Small intestine (tissue), 16 donors: ENCODE data around the gene CD84. TPM values are rescaled to one million over a fixed set of nuclear protein-coding genes. Genes with fewer than 3 reads are reported as not detected.
"Not testable (repeated sequence)": the region's sequence is repeated elsewhere in the genome, so short reads cannot be mapped to it uniquely, and the experiment has no call there.

Source experiments
- DNase-seq, 2 donors: peaks; one replicate each; pipeline versions ENCODE4 v3.0.0 to v3.0.0-alpha.2; 2013
- FAIRE-seq: peaks from 2 replicates; lab custom pipeline; 2012; peaks lifted over from hg19 to GRCh38; lab: Jason Lieb, UNC
- H3K27ac ChIP-seq, 3 donors: one replicate each; pipeline ENCODE4 v1.5.1; 2013; ENCODE audit warnings: low read length in 2 of 3, mild to moderate bottlenecking in 2 of 3, control low read depth in 1 of 3, inconsistent platforms in 1 of 3, low read depth in 1 of 3, moderate library complexity in 1 of 3
- H3K27me3 ChIP-seq, 3 donors: one replicate each; pipeline ENCODE4 v1.6.1; 2013; ENCODE audit warnings: low read length in 3 of 3, inconsistent platforms in 1 of 3; ENCODE audit not compliant: control insufficient read depth in 3 of 3, insufficient read depth in 3 of 3
- H3K36me3 ChIP-seq, 3 donors: one replicate each; pipeline ENCODE4 v1.6.1; 2013; ENCODE audit warnings: low read length in 3 of 3, inconsistent platforms in 1 of 3, low read depth in 1 of 3, mild to moderate bottlenecking in 1 of 3, moderate library complexity in 1 of 3; ENCODE audit not compliant: control insufficient read depth in 3 of 3, insufficient read depth in 2 of 3
- H3K4me1 ChIP-seq, 3 donors: one replicate each; pipeline ENCODE4 v1.6.1; 2013; ENCODE audit warnings: low read length in 2 of 3, inconsistent platforms in 1 of 3, low read depth in 1 of 3, mild to moderate bottlenecking in 1 of 3, moderate library complexity in 1 of 3; ENCODE audit not compliant: control insufficient read depth in 3 of 3, insufficient read depth in 2 of 3
- H3K4me3 ChIP-seq, 3 donors: one replicate each; pipeline ENCODE4 v1.5.1; 2013; ENCODE audit warnings: low read length in 3 of 3, control low read depth in 1 of 3, inconsistent platforms in 1 of 3, low read depth in 1 of 3, mild to moderate bottlenecking in 1 of 3, moderate library complexity in 1 of 3
- H3K9me3 ChIP-seq, 2 donors: one replicate each; pipeline ENCODE4 v1.6.1; 2013; ENCODE audit warnings: low read depth in 1 of 2, low read length in 1 of 2; ENCODE audit not compliant: control insufficient read depth in 2 of 2, insufficient read depth in 1 of 2
- WGBS, 3 donors: extraction: QIAGEN DNeasy Blood & Tissue Kit; methylation state at CpG; one replicate each; pipeline ENCODE4 v1.1.7; 2013; 5-methylcytosine and 5-hydroxymethylcytosine counted together
- long read RNA-seq, 10 donors: transcript quantifications; one replicate each; lab custom pipeline, GENCODE V29; 2026
- polyA plus RNA-seq, 4 donors: library from polyadenylated mRNA; stranded (reverse) in 3 of 4; unstranded in 1 of 4; fragments of 200-250 nt in 3 of 4; fragments of 120-200 nt in 1 of 4; gene quantifications; one replicate each; pipeline versions ENCODE4 v1.2.1 to v1.2.3, GENCODE V29; 2013
- donor health status: healthy with polysubstance abuse.
- donor health status: control.
- donor health status: control.
- donor health status: Bipolar disorder and iron deficiency.
- donor health status: healthy.

CD84 gene
- 1 to 10 TPM in 1 of 4 donors, under 1 TPM in 3; 0.22 to 1.5 (median 0.60) TPM for polyA plus RNA-seq
- long read RNA-seq, donor 1 = 0 reads
- long read RNA-seq, donor 2, full-length matches to known transcripts = 2 of 2 reads
- long read RNA-seq, donor 2, partial matches to known transcripts = 0 of 2 reads
- long read RNA-seq, donor 2, other reads (novel, unspliced or antisense) = 0 of 2 reads
- long read RNA-seq, donor 3 = 0 reads
- long read RNA-seq, donor 4 = 0 reads
- long read RNA-seq, donor 5 = 0 reads
- long read RNA-seq, donor 6 = 0 reads
- long read RNA-seq, donor 7 = 0 reads
- long read RNA-seq, donor 8 = 0 reads
- long read RNA-seq, donor 9 = 0 reads
- long read RNA-seq, donor 10, full-length matches to known transcripts = 1 of 1 reads
- long read RNA-seq, donor 10, partial matches to known transcripts = 0 of 1 reads
- long read RNA-seq, donor 10, other reads (novel, unspliced or antisense) = 0 of 1 reads

GRCh38 chr1:160579216-160579701, at the start of gene CD84:
TSS of gene CD84 (minus strand) at chr1:160579496. CDS start at chr1:160579437, 59 bp downstream.
- DNase-seq (no peak), FAIRE-seq (no peak)
- peaks cover 0 to 11% (median 0%) of the 10 kb centered on the region in 3 donors for H3K4me1 ChIP-seq
- H3K27ac ChIP-seq = peak within 1 kb of the TSS in 2 of 3 donors; percentile 55 to 80
- H3K9me3 ChIP-seq = no peaks in the 10 kb centered on the region
- H3K27me3 ChIP-seq = no peaks in the 10 kb centered on the region
- H3K4me3 ChIP-seq = peak within 1 kb of the TSS in 1 of 3 donors; percentile 36
- no peaks in the 10 kb centered on the region for H3K36me3 ChIP-seq
- WGBS, 3 donors = 24 to 39% (median 33%) methylated on average over 3 of the region's 3 CpGs

- no peak for DNase-seq
- Histone ChIP-seq H3K27me3 (no peaks in the 10 kb centered on the region), H3K36me3 (no peaks in the 10 kb centered on the region), H3K4me3 (no peak overlapping the region), H3K9me3 (no peaks in the 10 kb centered on the region), H3K4me1 (peaks cover 3 to 18% (median 3%) of the 10 kb centered on the region in 3 donors), H3K27ac (peak overlapping the region in 2 of 3 donors; percentile 66 to 92)
- no peak for FAIRE-seq
- WGBS, 3 donors = 66 to 82% (median 69%) methylated on average over 8 of the region's 8 CpGs
These were observed 49.5 kb upstream of the CD84 start for GRCh38 chr1:160628799-160629263.

GRCh38 chr1:160627677-160628289, 48.5 kb upstream of the CD84 start:
- not testable (repeated sequence) for FAIRE-seq, H3K36me3 ChIP-seq, H3K9me3 ChIP-seq, H3K27me3 ChIP-seq, H3K4me3 ChIP-seq
- peak in 1 of 2 donors; percentile 39 for DNase-seq
- Histone ChIP-seq H3K27ac (peak overlapping the region in 1 of 3 donors; percentile 17), H3K4me1 (peaks cover 3 to 18% (median 5%) of the 10 kb centered on the region in 3 donors)
- WGBS, 3 donors = 79 to 84% (median 83%) methylated on average over 4 of the region's 4 CpGs

- H3K9me3 ChIP-seq = no peaks in the 10 kb centered on the region
- no peaks in the 10 kb centered on the region for H3K36me3 ChIP-seq
- H3K27me3 ChIP-seq = no peaks in the 10 kb centered on the region
- no peak for FAIRE-seq
- H3K27ac ChIP-seq = no peak overlapping the region
- H3K4me1 ChIP-seq = peaks cover 3 to 18% (median 5%) of the 10 kb centered on the region in 3 donors
- WGBS, 3 donors = 91 to 100% (median 95%) methylated on average over 1 of the region's 1 CpG
- no peak for DNase-seq
- no peak overlapping the region for H3K4me3 ChIP-seq
These were observed 47.4 kb upstream of the CD84 start for GRCh38 chr1:160626509-160627342.

- Histone ChIP-seq H3K4me1 (peaks cover 3 to 15% (median 3%) of the 10 kb centered on the region in 3 donors), H3K9me3 (no peaks in the 10 kb centered on the region), H3K4me3 (no peak overlapping the region), H3K27me3 (no peaks in the 10 kb centered on the region), H3K27ac (peak overlapping the region in 1 of 3 donors; percentile 71), H3K36me3 (no peaks in the 10 kb centered on the region)
- FAIRE-seq (no peak), DNase-seq (no peak)
- WGBS, 3 donors = 71 to 92% (median 74%) methylated on average over 10 of the region's 10 CpGs
These were observed 46.6 kb upstream of the CD84 start for GRCh38 chr1:160625725-160626498.

- Histone ChIP-seq H3K36me3 (no peaks in the 10 kb centered on the region), H3K4me1 (peaks cover 3 to 9% (median 3%) of the 10 kb centered on the region in 3 donors), H3K4me3 (no peak overlapping the region), H3K27ac (peak overlapping the region in 1 of 3 donors; percentile 71), H3K27me3 (no peaks in the 10 kb centered on the region), H3K9me3 (no peaks in the 10 kb centered on the region)
- WGBS, 3 donors = 76 to 84% (median 77%) methylated on average over 1 of the region's 1 CpG
- DNase-seq (no peak), FAIRE-seq (no peak)
These were observed 46.0 kb upstream of the CD84 start for GRCh38 chr1:160625321-160625720.

- 71 to 88% (median 86%) methylated on average over 3 of the region's 3 CpGs for WGBS, 3 donors
- no peaks in the 10 kb centered on the region for H3K27me3 ChIP-seq
- FAIRE-seq (no peak), DNase-seq (no peak)
- no peaks in the 10 kb centered on the region for H3K36me3 ChIP-seq
- no peak overlapping the region for H3K4me3 ChIP-seq
- no peak overlapping the region for H3K27ac ChIP-seq
- H3K4me1 ChIP-seq = peaks cover 0 to 3% (median under 1%) of the 10 kb centered on the region in 3 donors
- no peaks in the 10 kb centered on the region for H3K9me3 ChIP-seq
These were observed 45.2 kb upstream of the CD84 start for GRCh38 chr1:160624464-160624863.
